Brain microvascular endothelial cell (primary cell): ENCODE results near the gene FAM222B.

Source experiments
- DNase-seq: peaks from one replicate; pipeline ENCODE4 v3.0.0-alpha.2; 2020
- H3K27ac ChIP-seq: fragments of 250-450 bp; sonication (Bioruptor Pico); 2 replicates; pipeline ENCODE4 v1.5.1; 2020; ENCODE audit warnings: mild to moderate bottlenecking, moderate library complexity
- H3K27me3 ChIP-seq: fragments of 250-450 bp; sonication (Bioruptor Pico); replicated peaks from 2 replicates; pipeline ENCODE4 v1.5.1; 2020; ENCODE audit warnings: mild to moderate bottlenecking
- H3K36me3 ChIP-seq: fragments of 250-450 bp; sonication (Bioruptor Pico); replicated peaks from 2 replicates; pipeline ENCODE4 v1.5.1; 2020; ENCODE audit warnings: mild to moderate bottlenecking
- H3K4me3 ChIP-seq: 2 replicates; pipeline ENCODE4 v1.5.1; 2011; ENCODE audit warnings: low read depth, mild to moderate bottlenecking, control low read depth, low read length, moderate library complexity
- in situ Hi-C: cut with HindIII; loops from 2 replicates; pipeline ENCODE4 v1.10.0; 2017; ENCODE audit warnings: low sequenced_read_pairs, low pct_ligation_motif_present
- TF ChIP-seq, protein P1 (sequence below): IDR thresholded peaks from 2 replicates; pipeline ENCODE4 v1.5.1; 2011; ENCODE audit warnings: low read depth, mild to moderate bottlenecking, moderate library complexity, low read length, control low read depth, inconsistent platforms; ENCODE audit errors: missing control alignments

The FAM222B gene

DNA sequence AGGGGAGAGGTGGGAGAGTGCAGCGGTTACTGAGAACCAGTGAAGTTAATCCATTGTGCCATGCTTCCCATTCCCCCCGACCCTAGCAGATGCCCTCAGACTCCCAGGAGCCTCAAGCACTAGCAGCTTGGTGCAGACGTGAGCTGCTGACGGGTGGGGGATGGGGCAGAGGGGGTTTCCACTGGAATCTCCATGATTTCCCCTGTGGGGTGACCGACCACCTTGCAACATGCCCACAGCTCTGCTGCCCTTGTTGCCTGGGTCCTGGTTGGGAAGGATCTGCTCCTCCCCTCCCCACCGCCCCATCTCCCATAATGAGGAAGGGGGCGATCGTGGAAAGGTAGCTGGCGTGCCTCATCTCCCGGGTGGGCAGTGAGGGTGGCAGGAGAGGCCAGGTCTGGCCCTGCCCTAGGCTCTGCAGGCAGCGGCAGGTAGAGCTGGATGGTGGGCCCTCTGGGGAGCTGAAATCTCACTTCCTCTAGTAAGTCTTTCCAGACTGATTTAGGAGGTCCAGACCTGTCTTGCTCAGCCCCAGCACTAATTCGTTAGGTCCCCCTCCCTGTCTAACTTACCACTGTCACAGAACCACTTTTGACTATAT is 45.4 kb upstream of the FAM222B start:
- Histone ChIP-seq H3K27ac (no peak overlapping the region), H3K36me3 (peaks cover 2% of the 10 kb centered on the region), H3K4me3 (no peak overlapping the region), H3K27me3 (no peaks in the 10 kb centered on the region)
- TF ChIP-seq, protein P1, sequence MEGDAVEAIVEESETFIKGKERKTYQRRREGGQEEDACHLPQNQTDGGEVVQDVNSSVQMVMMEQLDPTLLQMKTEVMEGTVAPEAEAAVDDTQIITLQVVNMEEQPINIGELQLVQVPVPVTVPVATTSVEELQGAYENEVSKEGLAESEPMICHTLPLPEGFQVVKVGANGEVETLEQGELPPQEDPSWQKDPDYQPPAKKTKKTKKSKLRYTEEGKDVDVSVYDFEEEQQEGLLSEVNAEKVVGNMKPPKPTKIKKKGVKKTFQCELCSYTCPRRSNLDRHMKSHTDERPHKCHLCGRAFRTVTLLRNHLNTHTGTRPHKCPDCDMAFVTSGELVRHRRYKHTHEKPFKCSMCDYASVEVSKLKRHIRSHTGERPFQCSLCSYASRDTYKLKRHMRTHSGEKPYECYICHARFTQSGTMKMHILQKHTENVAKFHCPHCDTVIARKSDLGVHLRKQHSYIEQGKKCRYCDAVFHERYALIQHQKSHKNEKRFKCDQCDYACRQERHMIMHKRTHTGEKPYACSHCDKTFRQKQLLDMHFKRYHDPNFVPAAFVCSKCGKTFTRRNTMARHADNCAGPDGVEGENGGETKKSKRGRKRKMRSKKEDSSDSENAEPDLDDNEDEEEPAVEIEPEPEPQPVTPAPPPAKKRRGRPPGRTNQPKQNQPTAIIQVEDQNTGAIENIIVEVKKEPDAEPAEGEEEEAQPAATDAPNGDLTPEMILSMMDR = no peak
- DNase-seq = no peak
- in situ Hi-C loops = no loop called here

DNA sequence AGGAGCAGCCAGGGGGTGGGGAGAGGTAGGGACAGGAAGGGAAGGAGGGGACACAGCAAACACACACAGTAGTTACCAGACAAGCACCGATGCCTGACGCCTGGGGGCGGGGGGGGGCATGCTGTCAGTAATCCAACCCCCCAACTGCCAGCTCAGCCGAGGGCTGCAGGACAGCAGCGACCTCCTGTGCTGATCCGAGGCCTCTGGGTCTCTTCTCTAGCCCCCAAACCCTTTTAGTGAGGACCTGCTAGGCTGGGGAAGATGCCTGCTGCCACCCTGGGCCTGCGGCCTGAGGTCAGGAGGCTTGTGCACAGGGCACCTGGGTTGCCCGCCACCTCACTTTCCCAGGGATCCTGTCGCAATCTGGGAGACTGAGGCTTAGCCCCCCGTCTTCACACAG is 43.4 kb upstream of the FAM222B start:
- Histone ChIP-seq H3K27ac (no peak overlapping the region), H3K27me3 (no peaks in the 10 kb centered on the region), H3K4me3 (no peak overlapping the region), H3K36me3 (peaks cover 15% of the 10 kb centered on the region)
- TF ChIP-seq, protein P1 = no peak
- in situ Hi-C loops = no loop called here
- DNase-seq = no peak

DNA sequence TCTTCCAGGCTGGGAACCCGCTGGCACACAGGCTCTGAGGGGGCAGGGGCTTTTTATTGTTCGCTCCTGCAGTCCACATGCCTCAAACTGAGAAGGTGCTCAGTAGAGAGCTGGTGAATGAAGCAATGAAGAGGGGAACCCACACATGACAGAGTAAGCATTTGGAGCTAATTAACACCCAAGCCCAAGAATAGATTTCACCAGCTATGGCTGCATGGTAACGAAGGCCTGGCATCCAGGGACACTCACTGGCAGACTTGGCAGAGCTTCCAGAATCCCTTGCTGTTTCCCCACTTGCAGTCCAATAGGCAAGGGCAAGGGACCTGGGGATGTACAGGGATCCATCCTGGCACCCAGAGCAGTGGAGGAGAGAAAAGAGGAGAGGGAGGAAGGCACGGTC is 42.8 kb upstream of the FAM222B start:
- Histone ChIP-seq H3K27me3 (no peaks in the 10 kb centered on the region), H3K4me3 (no peak overlapping the region), H3K36me3 (peaks cover 19% of the 10 kb centered on the region), H3K27ac (no peak overlapping the region)
- TF ChIP-seq, protein P1 = no peak
- in situ Hi-C loops = no loop called here
- DNase-seq = no peak

DNA sequence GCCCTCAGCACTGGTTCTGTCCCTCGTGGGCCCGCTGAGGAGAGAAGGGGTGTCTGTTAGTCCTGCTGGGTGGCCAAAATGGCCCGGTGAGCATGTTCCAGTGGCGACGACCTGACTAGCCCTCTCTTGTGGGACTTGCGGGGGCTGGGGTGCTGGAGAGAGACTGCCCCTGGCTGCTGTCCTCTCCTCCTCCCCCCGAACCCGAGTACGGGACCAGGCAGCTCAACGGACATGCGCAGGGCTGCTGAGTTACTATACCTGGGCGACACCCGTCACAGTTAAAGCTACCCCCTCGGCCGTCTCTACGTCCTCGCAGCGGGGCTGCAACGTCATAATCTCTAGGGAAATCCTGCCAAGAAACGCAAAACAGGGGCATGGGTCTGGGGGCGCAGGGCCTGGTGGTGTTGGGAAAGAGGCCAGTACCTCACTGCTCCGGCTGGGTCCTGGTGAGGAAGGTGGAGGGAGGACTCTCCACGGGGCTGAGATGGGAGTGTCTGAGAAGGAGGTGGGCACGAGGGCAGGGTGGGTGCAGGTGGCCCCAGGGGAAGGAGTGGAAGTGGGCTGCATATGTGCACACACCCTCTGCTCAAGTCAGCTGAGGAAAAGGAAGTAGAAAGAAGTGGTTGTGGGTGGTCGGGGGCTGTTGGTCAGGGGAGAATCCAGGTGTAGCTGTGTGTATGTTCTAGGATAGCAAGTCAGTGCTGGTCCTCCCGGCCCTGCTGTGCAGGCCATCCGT is 41.5 kb upstream of the FAM222B start:
- no peak overlapping the region for H3K27ac ChIP-seq
- in situ Hi-C loops = no loop called here
- H3K36me3 ChIP-seq = peaks cover 25% of the 10 kb centered on the region

DNA sequence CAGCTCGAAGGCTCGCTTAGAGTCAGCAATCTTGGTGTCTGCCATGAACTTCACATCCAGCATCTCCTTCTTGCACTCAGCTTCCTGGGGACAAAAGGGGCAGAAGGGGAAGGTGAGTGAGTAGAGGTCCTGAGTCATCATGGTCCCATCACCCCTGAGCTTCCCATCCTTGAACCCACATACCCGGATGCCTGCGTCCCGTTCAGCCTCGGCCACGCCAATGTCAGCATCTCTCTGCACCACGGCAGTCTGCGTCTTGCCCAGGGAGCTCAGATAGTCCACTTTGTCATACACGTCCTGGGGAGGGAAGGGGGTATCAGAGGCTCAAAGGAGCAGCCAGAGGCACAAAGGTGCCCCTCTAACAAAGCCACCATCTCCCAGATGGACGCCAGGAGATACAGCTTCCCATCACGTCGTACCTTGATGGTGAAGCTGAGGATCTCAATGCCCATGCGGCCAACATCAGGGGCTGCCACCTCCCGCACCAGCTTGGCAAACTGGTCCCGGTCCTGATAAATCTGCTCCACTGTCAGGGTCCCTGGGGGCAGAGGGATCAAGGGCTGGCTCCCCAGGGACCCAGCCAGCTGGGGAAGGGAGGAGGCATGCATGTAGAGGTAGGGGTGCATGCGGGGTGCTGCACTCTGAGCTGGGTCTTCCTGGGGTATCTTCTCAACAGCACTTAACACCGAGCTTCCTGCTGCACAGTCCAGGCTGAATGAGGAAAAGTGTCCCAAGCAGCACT is 39.7 kb upstream of the FAM222B start:
- Histone ChIP-seq H3K27me3 (no peaks in the 10 kb centered on the region), H3K27ac (no peak overlapping the region), H3K4me3 (no peak overlapping the region), H3K36me3 (peaks cover 25% of the 10 kb centered on the region)
- in situ Hi-C loops = no loop called here
- DNase-seq = no peak
- TF ChIP-seq, protein P1 = no peak

More for the DNA sequence above, 41.5 kb upstream of the FAM222B start:
- TF ChIP-seq, protein P1 = no peak
- Histone ChIP-seq H3K4me3 (no peak overlapping the region), H3K27me3 (no peaks in the 10 kb centered on the region)
- DNase-seq = no peak
